Tibial nerve (tissue), 4 donors: Measurements from ENCODE around the gene NDUFAB1. TPM values are rescaled to one million over a fixed set of nuclear protein-coding genes. Genes with fewer than 3 reads are reported as not detected.
"Not testable (repeated sequence)": the region's sequence is repeated elsewhere in the genome, so short reads cannot be mapped to it uniquely, and the experiment has no call there.

ENCODE experiments used
- DNase-seq, 2 donors: peaks; one replicate each; pipeline ENCODE4 v3.0.0-alpha.2; 2019; ENCODE audit warnings: low spot score in 2 of 2
- H3K27ac ChIP-seq, 4 donors: fragments of 200-600 bp; sonication (generic) in 3 of 4; one replicate each; pipeline ENCODE4 v1.5.1; 2017 to 2019; ENCODE audit warnings: mild to moderate bottlenecking in 1 of 4
- H3K27me3 ChIP-seq, 2 donors: fragments of 200-600 bp; sonication (generic) in 1 of 2; one replicate each; pipeline versions ENCODE4 v1.5.1 to v1.6.0; 2017 to 2019
- H3K36me3 ChIP-seq, 3 donors: fragments of 200-600 bp; sonication (generic); one replicate each; pipeline ENCODE4 v1.5.1; 2018 to 2019
- H3K4me1 ChIP-seq, 4 donors: fragments of 200-600 bp; sonication (generic) in 3 of 4; one replicate each; pipeline ENCODE4 v1.5.1; 2017 to 2019
- H3K4me3 ChIP-seq, 4 donors: fragments of 200-600 bp; sonication (generic) in 3 of 4; one replicate each; pipeline ENCODE4 v1.5.1; 2017 to 2019; ENCODE audit warnings: mild to moderate bottlenecking in 1 of 4, moderate library complexity in 1 of 4
- H3K9me3 ChIP-seq, 4 donors: fragments of 200-600 bp; sonication (generic) in 3 of 4; one replicate each; pipeline ENCODE4 v1.5.1; 2017 to 2019
- EP300 ChIP-seq, 2 donors: sonication (generic); formaldehyde crosslinking; IDR thresholded peaks; one replicate each; pipeline ENCODE4 v1.6.1; 2017; ENCODE audit warnings: antibody characterized with exemption in 2 of 2, mild to moderate bottlenecking in 1 of 2
- POLR2A ChIP-seq, 2 donors: fragments of 450-650 bp; IDR thresholded peaks; one replicate each; pipeline ENCODE4 v1.6.1; 2017; ENCODE audit warnings: antibody characterized with exemption in 2 of 2, mild to moderate bottlenecking in 2 of 2, moderate library complexity in 2 of 2
- WGBS, 2 donors: methylation state at CpG; one replicate each; pipeline ENCODE4 v1.1.5; 2018; 5-methylcytosine and 5-hydroxymethylcytosine counted together
- total RNA-seq, 4 donors: library from RNA; depleted of rRNA; stranded (reverse); fragments of >200 nt; gene quantifications; one replicate each; pipeline ENCODE4 v1.1.0, GENCODE V29; 2016
- TF ChIP-seq, protein P1 (sequence below), 5 experiments: fragments of 200-600 bp in 3 of 5; fragments of 450-650 bp in 2 of 5; sonication (generic) in 3 of 5; IDR thresholded peaks; one replicate each; pipeline ENCODE4 v1.5.1; 2016 to 2019; ENCODE audit warnings: antibody characterized with exemption in 5 of 5, mild to moderate bottlenecking in 3 of 5, moderate library complexity in 2 of 5

Gene NDUFAB1
- total RNA-seq, 4 donors from 2014 or later = 43.7 to 87.8 (median 67.1) TPM

DNA sequence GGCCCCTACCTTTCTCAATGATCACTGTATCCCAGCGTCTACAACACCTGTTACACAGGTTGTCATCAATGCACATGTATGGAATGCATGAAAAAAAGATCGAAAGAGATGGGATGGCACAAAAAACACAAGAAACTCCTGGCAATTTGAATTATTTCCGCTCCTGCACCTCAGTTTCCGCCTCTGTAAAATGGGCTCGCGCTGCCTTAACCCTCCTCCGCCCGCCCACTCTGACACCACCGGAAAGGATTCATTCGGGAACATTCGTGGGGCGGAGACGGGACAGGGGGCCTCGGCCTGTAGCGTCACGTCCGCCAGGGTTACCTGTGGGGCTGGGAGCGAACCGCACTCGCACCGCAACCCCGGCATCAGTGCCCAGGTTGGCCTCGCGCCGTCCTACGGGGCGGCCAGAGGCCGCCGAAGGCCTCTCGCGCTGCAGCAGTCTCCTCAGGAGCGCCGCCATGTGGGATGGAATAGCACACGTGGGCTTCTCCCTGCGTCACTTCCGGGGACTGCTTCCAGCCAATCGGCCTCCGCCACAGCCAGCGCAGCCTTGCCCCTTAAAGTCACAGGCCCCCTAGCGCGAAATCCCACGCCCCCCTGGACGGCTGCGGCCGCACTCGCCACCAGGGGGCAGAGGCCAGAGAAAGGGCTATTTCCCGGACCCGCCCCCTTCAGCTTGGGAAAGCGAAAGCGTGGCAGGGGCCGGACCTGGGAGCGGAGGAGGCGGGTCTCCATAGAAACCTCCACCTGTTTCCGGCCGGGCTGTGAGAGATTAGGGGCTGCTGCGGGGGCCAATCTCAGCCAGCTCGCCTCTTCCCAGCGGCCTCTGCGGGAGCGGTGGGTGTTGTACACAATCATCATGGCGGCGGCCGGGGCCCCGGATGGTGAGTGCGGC is 39.0 kb downstream of the NDUFAB1 start, which contains the start of the genes EARS2 and UBFD1:
Gene EARS2 (minus strand): TSS at position 470 of the 898 bp plus-strand sequence. CDS start 7 bp downstream, at position 463.
Gene UBFD1 (plus strand): TSS at position 847 of the 898 bp plus-strand sequence. CDS start 16 bp downstream, at position 863.
- TF ChIP-seq, protein P1, sequence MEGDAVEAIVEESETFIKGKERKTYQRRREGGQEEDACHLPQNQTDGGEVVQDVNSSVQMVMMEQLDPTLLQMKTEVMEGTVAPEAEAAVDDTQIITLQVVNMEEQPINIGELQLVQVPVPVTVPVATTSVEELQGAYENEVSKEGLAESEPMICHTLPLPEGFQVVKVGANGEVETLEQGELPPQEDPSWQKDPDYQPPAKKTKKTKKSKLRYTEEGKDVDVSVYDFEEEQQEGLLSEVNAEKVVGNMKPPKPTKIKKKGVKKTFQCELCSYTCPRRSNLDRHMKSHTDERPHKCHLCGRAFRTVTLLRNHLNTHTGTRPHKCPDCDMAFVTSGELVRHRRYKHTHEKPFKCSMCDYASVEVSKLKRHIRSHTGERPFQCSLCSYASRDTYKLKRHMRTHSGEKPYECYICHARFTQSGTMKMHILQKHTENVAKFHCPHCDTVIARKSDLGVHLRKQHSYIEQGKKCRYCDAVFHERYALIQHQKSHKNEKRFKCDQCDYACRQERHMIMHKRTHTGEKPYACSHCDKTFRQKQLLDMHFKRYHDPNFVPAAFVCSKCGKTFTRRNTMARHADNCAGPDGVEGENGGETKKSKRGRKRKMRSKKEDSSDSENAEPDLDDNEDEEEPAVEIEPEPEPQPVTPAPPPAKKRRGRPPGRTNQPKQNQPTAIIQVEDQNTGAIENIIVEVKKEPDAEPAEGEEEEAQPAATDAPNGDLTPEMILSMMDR (IDR thresholded peaks at IDR 0.05) = peak; percentile 89 to 98 (median 95)
- TF ChIP-seq EP300 (IDR thresholded peaks at IDR 0.05) (peak; percentile 79 to 86), POLR2A (IDR thresholded peaks at IDR 0.05) (peak in 1 of 2 donors; percentile 37)
- H3K27me3 ChIP-seq = no peaks in the 10 kb centered on the region
- peaks cover 0 to 46% (median 22%) of the 10 kb centered on the region in 4 donors for H3K4me1 ChIP-seq
- peak; percentile 96 to 97 for DNase-seq
- no peaks in the 10 kb centered on the region for H3K9me3 ChIP-seq
- H3K36me3 ChIP-seq = peaks cover 0 to 40% (median 10%) of the 10 kb centered on the region in 3 donors
- WGBS, 2 donors = 3% methylated on average over 37 to 62 of the region's 65 CpGs
- H3K27ac ChIP-seq = peak within 1 kb of the TSS; percentile 83 to 92 (median 92)
- peak within 1 kb of the TSS; percentile 73 to 97 (median 86) for H3K4me3 ChIP-seq

DNA sequence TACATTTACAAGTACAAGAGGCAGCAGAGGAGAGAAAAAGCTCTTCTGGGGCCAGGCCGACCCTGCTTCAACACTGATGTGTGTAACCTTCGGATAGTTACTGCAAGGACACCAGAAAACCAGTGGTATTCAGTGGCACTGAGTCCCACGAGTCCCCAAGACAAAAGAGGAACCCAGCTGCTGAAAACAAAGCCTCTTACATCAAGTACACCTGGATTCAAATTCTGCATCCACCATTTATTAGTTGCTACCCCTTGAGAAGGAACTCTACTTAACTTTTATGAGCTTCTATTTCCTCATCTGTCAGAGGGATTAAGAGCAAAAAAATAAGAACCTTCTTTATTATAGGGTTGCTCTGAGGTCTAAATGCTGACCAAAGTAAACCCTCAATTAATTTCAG is 41.6 kb downstream of the NDUFAB1 start:
- no peaks in the 10 kb centered on the region for H3K9me3 ChIP-seq
- no peak overlapping the region for H3K4me3 ChIP-seq
- no peaks in the 10 kb centered on the region for H3K27me3 ChIP-seq
- no peak for DNase-seq
- no peak overlapping the region for H3K27ac ChIP-seq
- H3K4me1 ChIP-seq = peaks cover 0 to 26% (median 17%) of the 10 kb centered on the region in 4 donors
- TF ChIP-seq POLR2A (IDR thresholded peaks at IDR 0.05) = no peak
- TF ChIP-seq, protein P1 (IDR thresholded peaks at IDR 0.05) = no peak
- no peak for TF ChIP-seq EP300 (IDR thresholded peaks at IDR 0.05)
- peaks cover 0 to 40% (median 7%) of the 10 kb centered on the region in 3 donors for H3K36me3 ChIP-seq
- WGBS, 2 donors = 84 to 89% methylated on average over 3 of the region's 3 CpGs

DNA sequence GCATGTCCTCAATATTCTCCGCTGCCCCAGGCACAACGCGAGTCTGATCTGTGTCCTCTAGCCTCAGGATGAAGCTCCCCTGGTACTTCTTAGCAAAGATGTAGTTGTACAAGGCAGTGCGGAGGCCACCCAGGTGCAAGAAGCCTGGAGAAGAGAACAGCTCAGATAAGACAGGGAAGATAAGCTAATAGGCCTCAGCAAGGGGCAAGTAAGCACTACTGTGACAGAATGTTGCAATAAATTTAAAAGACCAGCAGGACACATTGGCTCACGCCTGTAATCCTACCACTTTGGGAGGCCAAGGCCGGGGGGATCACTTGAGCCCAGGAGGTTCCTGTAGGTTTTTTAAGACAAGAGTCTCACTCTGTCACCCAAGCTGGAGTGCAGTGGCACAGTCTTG is 44.0 kb downstream of the NDUFAB1 start:
- H3K4me1 ChIP-seq = peaks cover 0 to 11% (median 3%) of the 10 kb centered on the region in 4 donors
- peaks cover 0 to 59% (median 10%) of the 10 kb centered on the region in 3 donors for H3K36me3 ChIP-seq
- no peaks in the 10 kb centered on the region for H3K27me3 ChIP-seq
- DNase-seq = no peak
- no peak overlapping the region for H3K27ac ChIP-seq
- WGBS, 2 donors = 89% methylated on average over 6 of the region's 6 CpGs
- TF ChIP-seq EP300 (IDR thresholded peaks at IDR 0.05) (no peak), POLR2A (IDR thresholded peaks at IDR 0.05) (no peak)
- TF ChIP-seq, protein P1 (IDR thresholded peaks at IDR 0.05) = no peak
- no peaks in the 10 kb centered on the region for H3K9me3 ChIP-seq
- H3K4me3 ChIP-seq = no peak overlapping the region

DNA sequence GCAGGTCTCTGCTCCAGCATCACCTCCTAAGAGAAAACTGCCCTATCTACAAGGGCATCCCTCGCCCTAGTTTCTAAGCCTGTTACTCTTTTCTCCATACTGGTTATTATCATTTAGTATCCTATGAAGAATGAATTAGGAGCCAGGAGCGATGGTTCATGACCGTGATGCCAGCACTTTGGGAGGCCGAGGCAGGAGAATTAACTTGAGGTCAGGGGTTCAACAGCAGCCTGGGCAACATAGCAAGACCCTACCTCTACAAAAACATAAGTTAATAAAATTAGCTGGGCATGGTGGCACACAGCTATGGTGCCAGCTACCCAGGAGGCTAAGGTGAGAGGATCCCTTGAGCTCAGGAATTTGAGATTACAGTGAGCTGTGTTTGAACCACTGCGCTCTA is 46.2 kb downstream of the NDUFAB1 start:
- WGBS, 2 donors = 95 to 98% methylated on average over 5 of the region's 5 CpGs
- Histone ChIP-seq H3K4me1 (no peaks in the 10 kb centered on the region), H3K9me3 (no peaks in the 10 kb centered on the region), H3K4me3 (no peak overlapping the region), H3K27me3 (no peaks in the 10 kb centered on the region), H3K36me3 (peaks cover 0 to 81% (median 10%) of the 10 kb centered on the region in 3 donors), H3K27ac (no peak overlapping the region)
- no peak for DNase-seq
- TF ChIP-seq EP300 (IDR thresholded peaks at IDR 0.05) = no peak
- TF ChIP-seq, protein P1 (IDR thresholded peaks at IDR 0.05) = no peak
- no peak for TF ChIP-seq POLR2A (IDR thresholded peaks at IDR 0.05)

DNA sequence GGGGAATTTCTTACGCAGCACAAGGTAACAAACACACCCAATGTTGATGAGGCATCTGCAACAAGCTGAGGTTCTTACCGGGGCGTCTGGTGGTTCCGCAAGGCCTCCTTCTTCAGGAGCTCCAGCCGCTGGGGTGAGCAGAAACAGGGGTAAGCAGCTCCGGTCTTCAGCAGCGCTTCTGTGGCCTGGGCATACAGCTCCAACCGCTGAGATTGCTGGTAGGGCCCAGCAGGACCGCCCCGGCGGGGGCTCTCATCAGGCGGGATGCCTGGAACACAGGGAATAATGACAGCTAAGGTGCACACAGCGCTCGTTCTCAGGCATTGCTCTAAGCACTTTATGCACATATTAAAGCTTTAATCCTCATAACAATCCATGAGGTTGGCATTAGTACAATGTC is 51.7 kb downstream of the NDUFAB1 start:
- Histone ChIP-seq H3K4me1 (no peaks in the 10 kb centered on the region), H3K4me3 (no peak overlapping the region), H3K27me3 (no peaks in the 10 kb centered on the region), H3K27ac (no peak overlapping the region), H3K36me3 (peaks cover 0 to 93% (median 3%) of the 10 kb centered on the region in 3 donors), H3K9me3 (no peaks in the 10 kb centered on the region)
- TF ChIP-seq EP300 (IDR thresholded peaks at IDR 0.05) = no peak
- TF ChIP-seq, protein P1 (IDR thresholded peaks at IDR 0.05) = no peak
- no peak for TF ChIP-seq POLR2A (IDR thresholded peaks at IDR 0.05)
- DNase-seq = no peak
- WGBS, 2 donors = 92 to 96% methylated on average over 14 of the region's 14 CpGs

DNA sequence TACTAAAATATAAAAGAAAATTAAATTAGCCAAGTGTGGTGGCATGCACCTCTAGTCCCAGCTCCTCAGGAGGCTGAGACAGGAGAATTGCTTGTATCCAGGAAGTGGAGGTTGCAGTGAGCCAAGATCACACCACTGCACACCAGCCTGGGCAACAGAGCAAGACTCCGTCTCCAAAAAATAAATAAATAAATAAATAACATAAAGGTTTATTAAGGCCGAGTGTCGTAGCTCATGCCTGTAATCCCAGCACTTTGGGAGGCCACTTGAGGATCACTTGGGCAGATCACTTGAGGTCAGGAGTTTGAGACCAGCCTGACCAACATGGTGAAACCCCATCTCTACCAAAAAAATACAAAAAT is 55.3 kb downstream of the NDUFAB1 start:
- not testable (repeated sequence) for H3K27ac ChIP-seq, DNase-seq, H3K27me3 ChIP-seq, H3K4me1 ChIP-seq, H3K4me3 ChIP-seq, H3K9me3 ChIP-seq
- peaks cover 0 to 92% (median 0%) of the 10 kb centered on the region in 3 donors for H3K36me3 ChIP-seq
- WGBS, 2 donors = 91 to 100% methylated on average over 3 of the region's 3 CpGs
